Smooth muscle cell (in vitro differentiated cells): Measurements from ENCODE around the gene CRHR2. TPM values are rescaled to one million over a fixed set of nuclear protein-coding genes. Genes with fewer than 3 reads are reported as not detected.

ENCODE experiments used
- DNase-seq: peaks from one replicate; lab custom pipeline; 2025; ENCODE audit not compliant: unreplicated experiment; lab: John Stamatoyannopoulos, UW
- H2AFZ ChIP-seq: fragments of 200-600 bp; sonication (generic); 2 replicates; pipeline ENCODE4 v1.6.0; 2016; ENCODE audit warnings: antibody characterized with exemption, low read depth, mild to moderate bottlenecking
- H3F3A ChIP-seq: fragments of 200-600 bp; sonication (generic); 2 replicates; pipeline ENCODE4 v1.6.0; 2017; ENCODE audit warnings: antibody characterized with exemption, low read depth
- H3K27ac ChIP-seq: fragments of 200-600 bp; sonication (generic); 2 replicates; pipeline ENCODE4 v1.5.1; 2016; ENCODE audit warnings: low read depth, mild to moderate bottlenecking
- H3K27me3 ChIP-seq: fragments of 200-600 bp; sonication (generic); 2 replicates; pipeline ENCODE4 v1.6.1; 2016; ENCODE audit warnings: low read depth, mild to moderate bottlenecking
- H3K36me3 ChIP-seq: fragments of 200-600 bp; sonication (generic); 2 replicates; pipeline ENCODE4 v1.5.1; 2016; ENCODE audit warnings: low read depth
- H3K4me1 ChIP-seq: fragments of 200-600 bp; sonication (generic); 2 replicates; pipeline ENCODE4 v1.5.1; 2016; ENCODE audit warnings: low read depth
- H3K4me2 ChIP-seq: fragments of 200-600 bp; sonication (generic); 2 replicates; pipeline ENCODE4 v1.6.0; 2016; ENCODE audit warnings: mild to moderate bottlenecking
- H3K4me3 ChIP-seq: fragments of 200-600 bp; sonication (generic); 2 replicates; pipeline ENCODE4 v1.5.1; 2016; ENCODE audit warnings: mild to moderate bottlenecking
- H3K79me2 ChIP-seq: fragments of 200-600 bp; sonication (generic); 2 replicates; pipeline ENCODE4 v1.6.0; 2016; ENCODE audit warnings: low read depth, mild to moderate bottlenecking
- H3K9ac ChIP-seq: fragments of 200-600 bp; sonication (generic); 2 replicates; pipeline ENCODE4 v1.6.0; 2016; ENCODE audit warnings: low read depth
- H3K9me3 ChIP-seq: fragments of 200-600 bp; sonication (generic); replicated peaks from 2 replicates; pipeline ENCODE4 v1.5.1; 2016; ENCODE audit warnings: low read depth
- H4K20me1 ChIP-seq: fragments of 200-600 bp; sonication (generic); 2 replicates; pipeline ENCODE4 v1.6.0; 2016; ENCODE audit warnings: low read depth
- WGBS: methylation state at CpG from one replicate; pipeline ENCODE4 v1.1.7; 2016; ENCODE audit warnings: low lambda C conversion rate; 5-methylcytosine and 5-hydroxymethylcytosine counted together
- polyA plus RNA-seq: library from polyadenylated mRNA; unstranded; fragments of >200 nt; fragmentation: Nextera tagmentation; extraction: Ambion mirVana; gene quantifications from 2 replicates; pipeline ENCODE4 v1.2.1, GENCODE V29; 2016
- total RNA-seq: library from RNA; depleted of rRNA; stranded (reverse); fragments of >200 nt; gene quantifications from 2 replicates; pipeline ENCODE4 v1.2.3, GENCODE V29; 2014
- TF ChIP-seq, protein P1 (sequence below): fragments of 200-600 bp; sonication (generic); IDR thresholded peaks from 2 replicates; pipeline ENCODE4 v1.5.1; 2017; ENCODE audit warnings: borderline replicate concordance, mild to moderate bottlenecking, antibody characterized with exemption; ENCODE audit not compliant: insufficient read depth, poor library complexity, severe bottlenecking

The CRHR2 gene
- total and polyA plus RNA-seq, 2 experiments from 2014 or later, result 0.16 TPM; not detected in 1

DNA sequence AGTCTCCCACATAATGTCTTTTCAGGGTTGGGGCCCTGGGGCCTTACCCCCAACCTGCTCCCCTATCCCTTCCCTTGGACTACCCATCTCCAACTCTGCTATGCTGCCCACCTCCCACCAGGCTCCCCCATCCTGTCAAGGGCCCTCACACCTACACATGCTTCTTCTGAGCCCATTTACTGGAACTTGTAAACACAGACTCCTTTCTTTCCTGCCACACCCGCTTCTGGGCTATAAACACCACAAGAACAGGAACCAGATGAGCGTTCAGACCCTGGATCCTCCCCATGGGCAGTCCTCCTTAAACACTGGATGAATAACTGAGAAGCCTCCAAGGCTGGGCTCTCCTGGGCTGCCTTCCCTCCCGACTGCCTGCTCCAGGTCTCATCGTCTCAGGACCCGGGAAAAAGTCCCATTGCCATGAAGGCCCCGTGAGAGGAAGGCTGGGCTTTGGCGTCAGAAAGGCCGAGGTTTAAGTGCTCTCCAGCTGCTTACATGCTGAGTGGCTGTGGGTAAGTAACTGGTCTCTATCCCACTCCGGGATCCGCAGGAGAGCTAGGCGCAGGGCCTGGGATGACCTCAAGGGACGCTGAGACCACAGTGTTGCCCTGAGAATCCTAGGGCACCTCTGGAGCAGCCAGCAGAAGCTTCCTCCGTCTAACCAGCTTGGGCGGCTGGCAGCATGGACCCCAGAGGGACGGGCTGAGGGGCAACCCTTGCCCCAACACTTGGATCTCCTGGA is 15.6 kb upstream of the CRHR2 start:
- no peak overlapping the region for H2AFZ ChIP-seq
- DNase-seq, result no peak
- no peak overlapping the region for H3K27ac ChIP-seq
- no peaks in the 10 kb centered on the region for H3K4me1 ChIP-seq
- no peaks in the 10 kb centered on the region for H3K79me2 ChIP-seq
- no peaks in the 10 kb centered on the region for H3K9me3 ChIP-seq
- no peaks in the 10 kb centered on the region for H3K36me3 ChIP-seq
- H4K20me1 ChIP-seq, result no peaks in the 10 kb centered on the region
- H3K4me3 ChIP-seq, result no peak overlapping the region
- no peak overlapping the region for H3K4me2 ChIP-seq
- H3F3A ChIP-seq, result no peaks in the 10 kb centered on the region
- TF ChIP-seq, protein P1, sequence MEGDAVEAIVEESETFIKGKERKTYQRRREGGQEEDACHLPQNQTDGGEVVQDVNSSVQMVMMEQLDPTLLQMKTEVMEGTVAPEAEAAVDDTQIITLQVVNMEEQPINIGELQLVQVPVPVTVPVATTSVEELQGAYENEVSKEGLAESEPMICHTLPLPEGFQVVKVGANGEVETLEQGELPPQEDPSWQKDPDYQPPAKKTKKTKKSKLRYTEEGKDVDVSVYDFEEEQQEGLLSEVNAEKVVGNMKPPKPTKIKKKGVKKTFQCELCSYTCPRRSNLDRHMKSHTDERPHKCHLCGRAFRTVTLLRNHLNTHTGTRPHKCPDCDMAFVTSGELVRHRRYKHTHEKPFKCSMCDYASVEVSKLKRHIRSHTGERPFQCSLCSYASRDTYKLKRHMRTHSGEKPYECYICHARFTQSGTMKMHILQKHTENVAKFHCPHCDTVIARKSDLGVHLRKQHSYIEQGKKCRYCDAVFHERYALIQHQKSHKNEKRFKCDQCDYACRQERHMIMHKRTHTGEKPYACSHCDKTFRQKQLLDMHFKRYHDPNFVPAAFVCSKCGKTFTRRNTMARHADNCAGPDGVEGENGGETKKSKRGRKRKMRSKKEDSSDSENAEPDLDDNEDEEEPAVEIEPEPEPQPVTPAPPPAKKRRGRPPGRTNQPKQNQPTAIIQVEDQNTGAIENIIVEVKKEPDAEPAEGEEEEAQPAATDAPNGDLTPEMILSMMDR, result no peak
- no peak overlapping the region for H3K9ac ChIP-seq
- H3K27me3 ChIP-seq, result peaks cover 10% of the 10 kb centered on the region
- 82% methylated on average over 15 of the region's 15 CpGs for WGBS

DNA sequence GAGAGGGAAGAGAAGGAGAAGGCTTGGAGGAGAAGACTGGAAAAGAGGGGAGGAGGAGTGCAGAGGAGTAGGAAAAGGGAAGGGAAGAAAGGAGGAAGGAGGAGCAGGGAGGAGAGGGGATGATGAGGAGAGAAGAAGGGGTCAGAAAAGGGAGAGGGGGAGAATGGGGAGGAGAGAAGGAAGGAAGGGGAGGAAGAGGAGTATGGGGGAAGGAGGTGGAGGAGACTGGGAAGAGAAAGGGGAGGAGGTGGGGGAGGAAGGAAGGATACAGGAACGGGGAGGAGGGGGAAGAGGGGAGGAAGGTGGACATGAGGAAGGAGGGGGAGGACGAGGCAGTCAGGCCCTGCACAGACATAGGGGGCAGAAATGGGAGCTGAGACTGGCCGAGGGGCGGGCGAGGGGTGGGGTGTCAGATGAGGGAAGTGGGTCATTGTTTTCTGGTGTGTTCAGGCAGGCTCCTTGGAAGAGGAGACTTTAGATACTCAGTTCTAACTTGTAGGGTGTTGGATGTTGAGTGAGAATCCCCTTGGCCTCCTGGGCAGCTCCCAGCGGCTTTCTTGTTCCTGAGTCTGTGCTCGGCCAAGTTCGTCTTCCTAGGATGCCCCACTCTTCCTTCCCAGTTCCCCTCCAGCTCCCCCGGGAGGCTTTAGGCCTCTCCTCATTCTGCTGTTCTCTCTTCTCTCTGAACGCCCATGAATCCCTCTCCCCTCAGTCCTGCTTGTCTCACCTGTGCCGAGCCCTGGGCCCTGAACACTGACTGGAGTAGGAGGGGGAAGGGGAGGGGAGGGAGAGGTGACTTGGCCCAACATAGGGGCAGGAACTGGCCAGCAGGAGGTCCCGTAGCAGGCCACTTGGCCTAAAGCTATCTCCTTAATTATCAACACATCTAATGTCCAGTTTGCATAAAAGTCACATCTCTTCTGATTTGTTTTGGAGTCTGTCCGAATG is 12.8 kb upstream of the CRHR2 start:
- no peaks in the 10 kb centered on the region for H3K36me3 ChIP-seq
- TF ChIP-seq, protein P1, result no peak
- H2AFZ ChIP-seq, result no peak overlapping the region
- H3F3A ChIP-seq, result no peaks in the 10 kb centered on the region
- WGBS, result 79% methylated on average over 11 of the region's 13 CpGs
- no peak overlapping the region for H3K9ac ChIP-seq
- DNase-seq, result no peak
- no peaks in the 10 kb centered on the region for H3K4me1 ChIP-seq
- H3K4me3 ChIP-seq, result no peak overlapping the region
- H3K79me2 ChIP-seq, result no peaks in the 10 kb centered on the region
- peaks cover 7% of the 10 kb centered on the region for H3K27me3 ChIP-seq
- H4K20me1 ChIP-seq, result no peaks in the 10 kb centered on the region
- H3K9me3 ChIP-seq, result no peaks in the 10 kb centered on the region
- H3K27ac ChIP-seq, result no peak overlapping the region
- H3K4me2 ChIP-seq, result no peak overlapping the region

DNA sequence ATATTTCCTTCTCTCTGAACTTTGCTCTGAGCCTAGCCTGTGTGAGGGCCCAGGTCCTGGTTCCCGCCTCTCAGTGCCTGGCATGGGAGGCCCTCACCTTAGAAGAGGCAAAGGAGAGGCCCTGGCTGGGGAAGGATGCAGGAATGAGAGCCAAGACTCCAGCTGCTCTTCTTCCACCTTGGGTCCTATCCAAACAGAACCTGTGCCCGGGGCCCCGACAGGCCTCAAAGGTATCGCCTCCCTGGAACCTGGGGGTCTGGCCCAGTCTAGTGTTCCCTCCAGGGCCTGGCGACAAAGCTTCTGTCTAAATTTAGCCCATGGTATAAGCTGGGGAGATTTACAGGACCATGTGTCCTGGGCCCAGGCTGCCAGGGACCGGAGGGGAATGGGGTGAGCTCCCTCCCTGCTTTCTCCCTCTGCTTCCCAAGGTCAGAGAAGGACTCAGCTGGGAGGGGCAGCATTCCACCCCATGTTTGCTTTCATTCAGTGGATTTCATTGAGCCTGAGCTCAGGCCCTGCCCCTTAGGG is 12.0 kb upstream of the CRHR2 start:
- no peak overlapping the region for H3K4me2 ChIP-seq
- H3K9ac ChIP-seq, result no peak overlapping the region
- TF ChIP-seq, protein P1, result no peak
- H3K9me3 ChIP-seq, result no peaks in the 10 kb centered on the region
- no peak for DNase-seq
- no peak overlapping the region for H3K27ac ChIP-seq
- no peak overlapping the region for H3K4me3 ChIP-seq
- 88% methylated on average over 6 of the region's 6 CpGs for WGBS
- H3K4me1 ChIP-seq, result no peaks in the 10 kb centered on the region
- H3K79me2 ChIP-seq, result no peaks in the 10 kb centered on the region
- no peaks in the 10 kb centered on the region for H3K36me3 ChIP-seq
- H4K20me1 ChIP-seq, result no peaks in the 10 kb centered on the region
- H3F3A ChIP-seq, result no peaks in the 10 kb centered on the region
- peaks cover 11% of the 10 kb centered on the region for H3K27me3 ChIP-seq
- H2AFZ ChIP-seq, result no peak overlapping the region
